Karpas-422 (cell line): ENCODE results near the gene TMEFF2. TPM values are rescaled to one million over a fixed set of nuclear protein-coding genes. Genes with fewer than 3 reads are reported as not detected.

Source experiments
- DNase-seq: peaks from one replicate; pipeline ENCODE4 v3.0.0-alpha.2; 2015
- H2AFZ ChIP-seq: fragments of 200-600 bp; sonication (generic); 2 replicates; pipeline ENCODE4 v1.6.1; 2014; ENCODE audit warnings: antibody characterized with exemption, low read length, mixed read lengths
- H3K27ac ChIP-seq: fragments of 200-600 bp; sonication (generic); 2 replicates; pipeline ENCODE4 v1.5.1; 2014; ENCODE audit warnings: mild to moderate bottlenecking, low read length, moderate library complexity
- H3K27me3 ChIP-seq: fragments of 200-600 bp; sonication (generic); 2 replicates; pipeline ENCODE4 v1.6.1; 2014; ENCODE audit warnings: low read length, mixed read lengths
- H3K36me3 ChIP-seq: fragments of 200-600 bp; sonication (generic); 2 replicates; pipeline ENCODE4 v1.6.1; 2014; ENCODE audit warnings: low read length, mixed read lengths; ENCODE audit not compliant: insufficient read depth
- H3K4me1 ChIP-seq: fragments of 200-600 bp; sonication (generic); 2 replicates; pipeline ENCODE4 v1.6.1; 2014; ENCODE audit warnings: mild to moderate bottlenecking, low read length, mixed read lengths
- H3K4me2 ChIP-seq: fragments of 200-600 bp; sonication (generic); 2 replicates; pipeline ENCODE4 v1.6.1; 2014; ENCODE audit warnings: low read length, low read depth, mild to moderate bottlenecking; ENCODE audit not compliant: poor library complexity, severe bottlenecking
- H3K4me3 ChIP-seq: fragments of 200-600 bp; sonication (generic); 2 replicates; pipeline ENCODE4 v1.5.1; 2014; ENCODE audit warnings: mild to moderate bottlenecking, antibody characterized with exemption, low read length, mixed read lengths
- H3K79me2 ChIP-seq: fragments of 200-600 bp; sonication (generic); 2 replicates; pipeline ENCODE4 v1.6.1; 2014; ENCODE audit warnings: mild to moderate bottlenecking, low read length, mixed read lengths
- H3K9ac ChIP-seq: fragments of 200-600 bp; sonication (generic); 2 replicates; pipeline ENCODE4 v1.6.0; 2014; ENCODE audit warnings: low read length
- H3K9me2 ChIP-seq: fragments of 200-600 bp; sonication (generic), shearing (Covaris generic); replicated peaks from 2 replicates; pipeline ENCODE4 v1.6.0; 2014; ENCODE audit warnings: mild to moderate bottlenecking, low read length, moderate library complexity; ENCODE audit not compliant: insufficient read depth
- H3K9me3 ChIP-seq: fragments of 300-700, 200-600 bp; sonication (generic); 2 replicates; pipeline ENCODE4 v1.6.1; 2014; ENCODE audit warnings: low read length, mixed read lengths
- H4K20me1 ChIP-seq: fragments of 200-600 bp; sonication (generic); 2 replicates; pipeline ENCODE4 v1.6.1; 2014; ENCODE audit warnings: mild to moderate bottlenecking, antibody characterized with exemption, low read length, low read depth; ENCODE audit not compliant: insufficient read depth
- total RNA-seq: library from RNA; depleted of rRNA; stranded (reverse); fragments of >200 nt; shearing (Covaris generic); gene quantifications from 2 replicates; pipeline ENCODE4 v1.2.3, GENCODE V29; 2014; ENCODE audit warnings: low replicate concordance

Gene TMEFF2
- total RNA-seq, 1 experiment from 2014 or later: not detected

GRCh38 chr2:191954451-191954850 lies 240.3 kb downstream of the TMEFF2 start:
- Histone ChIP-seq H3K27me3 (no peaks in the 10 kb centered on the region), H3K36me3 (no peaks in the 10 kb centered on the region), H3K9me2 (no peaks in the 10 kb centered on the region), H4K20me1 (no peaks in the 10 kb centered on the region), H3K79me2 (no peaks in the 10 kb centered on the region), H3K4me3 (no peak overlapping the region), H3K9ac (no peak overlapping the region), H2AFZ (no peak overlapping the region), H3K27ac (no peak overlapping the region), H3K4me2 (no peak overlapping the region), H3K4me1 (no peaks in the 10 kb centered on the region), H3K9me3 (no peaks in the 10 kb centered on the region)
- no peak for DNase-seq

- Histone ChIP-seq H3K9me3 (no peaks in the 10 kb centered on the region), H3K4me1 (no peaks in the 10 kb centered on the region), H3K79me2 (no peaks in the 10 kb centered on the region), H3K27ac (no peak overlapping the region), H4K20me1 (no peaks in the 10 kb centered on the region), H3K4me3 (no peak overlapping the region), H3K4me2 (no peak overlapping the region), H3K9ac (no peak overlapping the region), H3K36me3 (no peaks in the 10 kb centered on the region), H2AFZ (no peak overlapping the region), H3K9me2 (no peaks in the 10 kb centered on the region), H3K27me3 (no peaks in the 10 kb centered on the region)
- no peak for DNase-seq
Observed at GRCh38 chr2:191952515-191953270, 242.0 kb downstream of the TMEFF2 start.

- no peak overlapping the region for H2AFZ ChIP-seq
Observed at GRCh38 chr2:191951832-191952231, 242.9 kb downstream of the TMEFF2 start.

DNA sequence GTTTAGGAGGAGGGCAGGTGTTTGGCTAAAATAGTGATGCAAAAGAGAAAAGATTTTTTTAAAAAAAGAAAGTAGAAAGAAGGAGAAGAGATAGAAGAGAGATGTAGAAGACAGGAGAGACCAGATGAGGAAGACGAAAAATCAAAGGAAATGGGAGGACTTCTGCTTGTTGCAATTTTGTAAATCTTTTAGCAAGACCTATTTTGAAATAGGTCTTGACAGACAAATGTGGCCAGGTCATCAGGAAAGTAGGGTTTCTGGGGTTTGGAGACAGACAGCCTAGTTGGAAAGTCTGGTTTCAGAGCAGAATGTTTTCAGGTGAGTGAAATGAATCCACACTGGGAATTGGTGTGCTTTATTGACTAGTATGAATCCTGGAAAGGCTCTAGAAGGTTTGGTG lies 243.4 kb downstream of the TMEFF2 start:
- Histone ChIP-seq H3K4me3 (no peak overlapping the region), H3K79me2 (no peaks in the 10 kb centered on the region), H3K27ac (no peak overlapping the region), H3K4me1 (no peaks in the 10 kb centered on the region), H3K9me3 (no peaks in the 10 kb centered on the region), H3K36me3 (no peaks in the 10 kb centered on the region), H4K20me1 (no peaks in the 10 kb centered on the region), H2AFZ (no peak overlapping the region), H3K9ac (no peak overlapping the region), H3K27me3 (no peaks in the 10 kb centered on the region), H3K4me2 (no peak overlapping the region), H3K9me2 (no peaks in the 10 kb centered on the region)
- no peak for DNase-seq

More at GRCh38 chr2:191951832-191952231, 242.9 kb downstream of the TMEFF2 start:
- Histone ChIP-seq H4K20me1 (no peaks in the 10 kb centered on the region), H3K4me1 (no peaks in the 10 kb centered on the region), H3K4me3 (no peak overlapping the region), H3K27me3 (no peaks in the 10 kb centered on the region), H3K4me2 (no peak overlapping the region), H3K9me3 (no peaks in the 10 kb centered on the region), H3K9ac (no peak overlapping the region), H3K9me2 (no peaks in the 10 kb centered on the region), H3K27ac (no peak overlapping the region), H3K36me3 (no peaks in the 10 kb centered on the region), H3K79me2 (no peaks in the 10 kb centered on the region)
- DNase-seq: no peak

DNA sequence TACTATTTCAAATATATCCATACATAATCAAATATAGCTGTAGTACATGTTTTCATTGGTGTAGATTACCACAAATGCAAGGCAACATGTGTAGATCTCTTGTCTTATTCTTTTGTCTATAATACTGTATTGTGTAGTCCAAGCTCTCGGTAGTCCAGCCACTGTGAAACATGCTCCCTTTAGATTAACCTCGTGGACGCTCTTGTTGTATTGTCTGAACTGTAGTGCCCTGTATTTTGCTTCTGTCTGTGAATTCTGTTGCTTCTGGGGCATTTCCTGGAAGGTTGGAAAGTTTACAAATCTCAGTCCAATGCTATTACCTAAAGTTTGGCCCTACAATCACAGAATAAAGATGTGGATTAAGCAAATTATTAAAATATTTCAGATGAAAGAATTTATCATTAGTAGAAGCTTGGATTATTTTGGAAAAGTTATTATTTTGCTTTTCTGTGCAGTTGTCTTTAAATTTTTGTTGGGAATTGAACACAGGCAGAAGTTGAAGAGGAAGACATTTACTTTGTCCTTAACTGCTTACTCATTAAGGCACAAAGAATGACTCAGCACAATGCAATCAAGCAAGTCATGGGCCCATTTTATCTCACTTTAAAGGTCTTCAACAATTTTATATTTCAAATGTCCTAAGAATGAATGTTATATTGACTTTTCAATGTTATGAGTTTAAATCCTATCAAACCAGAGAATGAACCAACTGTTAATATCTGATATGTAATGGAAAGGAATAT lies 244.4 kb downstream of the TMEFF2 start:
- no peaks in the 10 kb centered on the region for H3K27me3 ChIP-seq
- no peaks in the 10 kb centered on the region for H3K9me3 ChIP-seq
- H3K36me3 ChIP-seq: no peaks in the 10 kb centered on the region
- H2AFZ ChIP-seq: no peak overlapping the region
- H3K9me2 ChIP-seq: no peaks in the 10 kb centered on the region
- H3K27ac ChIP-seq: no peak overlapping the region
- H3K4me3 ChIP-seq: no peak overlapping the region
- H4K20me1 ChIP-seq: no peaks in the 10 kb centered on the region
- no peaks in the 10 kb centered on the region for H3K4me1 ChIP-seq
- H3K4me2 ChIP-seq: no peak overlapping the region
- DNase-seq: no peak
- H3K9ac ChIP-seq: no peak overlapping the region
- H3K79me2 ChIP-seq: no peaks in the 10 kb centered on the region

DNA sequence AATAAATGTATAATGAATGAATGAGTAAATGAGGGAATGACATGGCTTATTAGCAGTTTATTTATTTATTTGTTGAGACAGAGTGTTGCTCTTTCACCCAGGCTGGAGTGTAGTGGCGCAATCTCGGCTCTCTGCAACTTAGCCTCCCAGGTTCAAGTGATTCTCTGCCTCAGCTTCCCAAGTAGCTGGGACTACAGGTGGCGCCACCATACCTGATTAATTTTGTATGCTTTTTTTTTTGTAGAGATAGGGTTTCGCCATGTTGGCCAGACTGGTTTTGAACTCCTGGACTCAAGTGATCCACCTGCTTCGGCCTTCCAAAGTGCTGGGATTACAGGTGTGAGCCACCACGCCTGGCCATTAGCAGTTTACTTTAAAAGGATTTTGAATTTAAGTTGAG lies 247.5 kb downstream of the TMEFF2 start:
- DNase-seq: no peak
- Histone ChIP-seq H3K36me3 (no peaks in the 10 kb centered on the region), H3K9me2 (no peaks in the 10 kb centered on the region), H3K4me2 (no peak overlapping the region), H3K27ac (no peak overlapping the region), H3K27me3 (no peaks in the 10 kb centered on the region), H4K20me1 (no peaks in the 10 kb centered on the region), H3K9me3 (no peaks in the 10 kb centered on the region), H3K4me1 (peaks cover 3% of the 10 kb centered on the region; the same call in 1 of the 2 replicates), H3K9ac (no peak overlapping the region), H3K4me3 (no peak overlapping the region), H2AFZ (no peak overlapping the region), H3K79me2 (no peaks in the 10 kb centered on the region)

- Histone ChIP-seq H3K4me2 (no peak overlapping the region), H3K27ac (no peak overlapping the region), H3K27me3 (no peaks in the 10 kb centered on the region), H3K9me3 (no peaks in the 10 kb centered on the region), H3K9me2 (no peaks in the 10 kb centered on the region), H3K9ac (no peak overlapping the region), H2AFZ (no peak overlapping the region), H3K36me3 (no peaks in the 10 kb centered on the region), H3K79me2 (no peaks in the 10 kb centered on the region), H3K4me1 (peaks cover 6% of the 10 kb centered on the region; the same call in 1 of the 2 replicates), H3K4me3 (no peak overlapping the region), H4K20me1 (no peaks in the 10 kb centered on the region)
- no peak for DNase-seq
Observed at GRCh38 chr2:191946471-191947182, 248.1 kb downstream of the TMEFF2 start.

GRCh38 chr2:191945623-191946022 lies 249.1 kb downstream of the TMEFF2 start:
- Histone ChIP-seq H3K4me1 (peaks cover 6% of the 10 kb centered on the region; the same call in 1 of the 2 replicates), H3K27ac (no peak overlapping the region), H3K79me2 (no peaks in the 10 kb centered on the region), H3K36me3 (no peaks in the 10 kb centered on the region), H2AFZ (no peak overlapping the region), H3K9ac (no peak overlapping the region), H4K20me1 (no peaks in the 10 kb centered on the region), H3K9me3 (no peaks in the 10 kb centered on the region), H3K4me3 (no peak overlapping the region), H3K27me3 (no peaks in the 10 kb centered on the region), H3K4me2 (no peak overlapping the region), H3K9me2 (no peaks in the 10 kb centered on the region)
- no peak for DNase-seq
